Lung (tissue), 12 donors: ENCODE measurements around the gene LIFR. TPM values are rescaled to one million over a fixed set of nuclear protein-coding genes. Genes with fewer than 3 reads are reported as not detected.
"Not testable (repeated sequence)": the region's sequence is repeated elsewhere in the genome, so short reads cannot be mapped to it uniquely, and the experiment has no call there.

ENCODE experiments used
- ATAC-seq: fragments of 200-7000 bp; cut with Tn5 transposase; one replicate; pipeline ENCODE4 v1.9.1; 2020; ENCODE audit warnings: moderate number of reproducible peaks; ENCODE audit not compliant: insufficient read depth, low FRiP score
- DNase-seq, 3 donors: peaks; one replicate each; pipeline ENCODE4 v3.0.0-alpha.2; 2013 to 2017
- H3K27ac ChIP-seq, 2 donors: one replicate each; pipeline ENCODE4 v1.5.1; 2013; ENCODE audit warnings: mild to moderate bottlenecking in 2 of 2, moderate library complexity in 2 of 2, control low read depth in 1 of 2, inconsistent platforms in 1 of 2, low read depth in 1 of 2, low read length in 1 of 2
- H3K27me3 ChIP-seq, 3 donors: one replicate each; pipeline ENCODE4 v1.5.1; 2013; ENCODE audit warnings: low read length in 2 of 3; ENCODE audit not compliant: control insufficient read depth in 3 of 3, insufficient read depth in 3 of 3
- H3K36me3 ChIP-seq, 4 donors: one replicate each; pipeline ENCODE4 v1.5.1; 2013; ENCODE audit warnings: low read length in 4 of 4, mild to moderate bottlenecking in 1 of 4, moderate library complexity in 1 of 4; ENCODE audit not compliant: control insufficient read depth in 4 of 4, insufficient read depth in 4 of 4
- H3K4me1 ChIP-seq, 5 donors: one replicate each; pipeline ENCODE4 v1.5.1; 2013; ENCODE audit warnings: low read length in 5 of 5, mild to moderate bottlenecking in 2 of 5, moderate library complexity in 1 of 5; ENCODE audit not compliant: control insufficient read depth in 5 of 5, insufficient read depth in 5 of 5
- H3K4me3 ChIP-seq: one replicate; pipeline ENCODE4 v1.5.1; 2013; ENCODE audit warnings: mild to moderate bottlenecking, control low read depth, moderate library complexity
- H3K9ac ChIP-seq, 2 donors: one replicate each; pipeline ENCODE4 v1.5.1; 2013; ENCODE audit warnings: low read length in 2 of 2, control low read depth in 1 of 2; ENCODE audit not compliant: insufficient read depth in 1 of 2
- H3K9me3 ChIP-seq, 4 donors: one replicate each; pipeline ENCODE4 v1.5.1; 2013; ENCODE audit warnings: low read length in 3 of 4, mild to moderate bottlenecking in 1 of 4, moderate library complexity in 1 of 4; ENCODE audit not compliant: control insufficient read depth in 4 of 4, insufficient read depth in 3 of 4
- CTCF ChIP-seq: IDR thresholded peaks from 2 replicates; pipeline ENCODE4 v1.5.1; 2012; ENCODE audit warnings: mild to moderate bottlenecking; ENCODE audit errors: control extremely low read depth, extremely low read depth
- WGBS, 2 donors: extraction: QIAGEN DNeasy Blood & Tissue Kit; methylation state at CpG; one replicate each; pipeline ENCODE4 v1.1.7; 2013; 5-methylcytosine and 5-hydroxymethylcytosine counted together
- polyA plus RNA-seq, 2 donors: library from polyadenylated mRNA; stranded (reverse); fragments of 200-250 nt; gene quantifications; one replicate each; pipeline ENCODE4 v1.2.1, GENCODE V29; 2013
- total RNA-seq, 2 donors: library from RNA; depleted of rRNA in 1 of 2; stranded (reverse); fragments of >200 nt in 1 of 2; gene quantifications; one replicate each; pipeline ENCODE4 v1.2.1, GENCODE V29; 2014 to 2021
- donor health status: control.
- donor health status: control.
- donor health status: Bipolar disorder and iron deficiency.
- donor health status: healthy.
- donor health status: DM: yes; HTN: yes; CAD: no.

Gene LIFR
- total and polyA plus RNA-seq, 4 donors = 14.2 to 345 (median 37.8) TPM

- Histone ChIP-seq H3K9ac (no peak overlapping the region), H3K27me3 (no peaks in the 10 kb centered on the region), H3K27ac (no peak overlapping the region), H3K36me3 (no peaks in the 10 kb centered on the region), H3K4me3 (no peak overlapping the region), H3K4me1 (peaks cover 0 to 16% (median 12%) of the 10 kb centered on the region in 5 donors), H3K9me3 (no peaks in the 10 kb centered on the region)
- no peak for TF ChIP-seq CTCF
- 95 to 96% methylated on average over 3 of the region's 3 CpGs for WGBS, 2 donors
- DNase-seq = no peak
- no peak for ATAC-seq
Measured at GRCh38 chr5:38573521-38573920, 17.1 kb upstream of the LIFR start.

DNA sequence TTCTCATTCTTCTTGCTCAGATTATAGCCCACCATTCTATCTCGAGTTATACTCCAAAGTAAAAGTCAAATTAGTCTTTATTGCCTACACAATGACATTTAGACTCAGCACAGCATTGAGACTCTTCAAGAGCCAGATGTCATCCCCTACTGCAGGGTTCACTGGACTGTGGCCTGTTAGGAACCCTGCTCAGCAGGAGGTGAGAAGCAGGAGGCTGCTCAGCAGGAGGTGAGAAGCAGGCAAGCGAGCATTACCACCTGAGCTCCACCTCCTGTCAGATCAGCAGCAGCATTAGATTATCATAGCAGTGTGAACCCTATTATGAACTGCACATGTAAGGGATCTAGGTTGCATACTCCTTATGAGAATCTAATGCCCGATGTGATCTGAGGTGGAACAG is 12.7 kb upstream of the LIFR start:
- WGBS, 2 donors = 91 to 93% methylated on average over 3 of the region's 3 CpGs
- TF ChIP-seq CTCF = no peak
- Histone ChIP-seq H3K9me3 (no peaks in the 10 kb centered on the region), H3K4me3 (no peak overlapping the region), H3K4me1 (no peaks in the 10 kb centered on the region), H3K27me3 (no peaks in the 10 kb centered on the region), H3K9ac (no peak overlapping the region), H3K27ac (no peak overlapping the region), H3K36me3 (no peaks in the 10 kb centered on the region)
- DNase-seq (no peak), ATAC-seq (no peak)

GRCh38 chr5:38567306-38567705 is 10.9 kb upstream of the LIFR start:
- H3K9me3 ChIP-seq, ATAC-seq, H3K4me1 ChIP-seq, H3K27ac ChIP-seq, H3K9ac ChIP-seq, H3K4me3 ChIP-seq, H3K27me3 ChIP-seq, DNase-seq, H3K36me3 ChIP-seq: not testable (repeated sequence)
- WGBS, 2 donors = 93 to 97% methylated on average over 2 of the region's 2 CpGs

- H3K27ac ChIP-seq = peak overlapping the region in 1 of 2 donors; percentile 47
- TF ChIP-seq CTCF = no peak
- no peak overlapping the region for H3K4me3 ChIP-seq
- no peaks in the 10 kb centered on the region for H3K9me3 ChIP-seq
- no peak for ATAC-seq
- no peak for DNase-seq
- 83% methylated on average over 5 of the region's 5 CpGs for WGBS, 2 donors
- no peak overlapping the region for H3K9ac ChIP-seq
- no peaks in the 10 kb centered on the region for H3K36me3 ChIP-seq
- H3K4me1 ChIP-seq = peaks cover 0 to 30% (median 7%) of the 10 kb centered on the region in 5 donors
- H3K27me3 ChIP-seq = no peaks in the 10 kb centered on the region
Measured at GRCh38 chr5:38563624-38564023, 7.2 kb upstream of the LIFR start.
